ENCODE results near the gene C1QTNF9. TPM values are rescaled to one million over a fixed set of nuclear protein-coding genes. Genes with fewer than 3 reads are reported as not detected.

Gene C1QTNF9
- total RNA-seq, 1 donor from 2014 or later = not detected

- H3K36me3 ChIP-seq = no peaks in the 10 kb centered on the region
- no peak overlapping the region for H3K4me2 ChIP-seq
- H3K9ac ChIP-seq = no peak overlapping the region
- Mint-ChIP-seq H3K27me3 (ENCODE audit: insufficient read depth, low read depth) (peaks cover 3% of the 10 kb centered on the region), H3K4me3 (no peak overlapping the region), H3K36me3 (peaks cover 22% of the 10 kb centered on the region), H3K27ac (no peak overlapping the region), H3K4me1 (no peaks in the 10 kb centered on the region), H3K9me3 (no peaks in the 10 kb centered on the region)
- no peaks in the 10 kb centered on the region for H3K79me2 ChIP-seq (ENCODE audit: low read depth)
- no peak overlapping the region for H3K4me3 ChIP-seq
- TF ChIP-seq CTCF (IDR thresholded peaks at IDR 0.05) = no peak
- no peak for TF ChIP-seq EZH2phosphoT487 (IDR thresholded peaks at IDR 0.05)
- TF ChIP-seq EZH2 (IDR thresholded peaks at IDR 0.05) = no peak
- H3F3A ChIP-seq (ENCODE audit: low read depth) = no peaks in the 10 kb centered on the region
- no peak overlapping the region for H2AFZ ChIP-seq (replicated peaks)
- H3K27me3 ChIP-seq = no peaks in the 10 kb centered on the region
- DNase-seq (ENCODE audit: low spot score) = no peak
- H4K20me1 ChIP-seq (ENCODE audit: low read depth) = no peaks in the 10 kb centered on the region
- H3K4me1 ChIP-seq = no peaks in the 10 kb centered on the region
- H3K9me3 ChIP-seq (ENCODE audit: low read depth) = no peaks in the 10 kb centered on the region
- H3K27ac ChIP-seq = no peak overlapping the region
These were observed 7.5 kb upstream of the C1QTNF9 start for GRCh38 chr13:24301911-24302310.

- Mint-ChIP-seq H3K9me3 (no peaks in the 10 kb centered on the region), H3K27me3 (ENCODE audit: insufficient read depth, low read depth) (peaks cover 6% of the 10 kb centered on the region), H3K36me3 (peaks cover 12% of the 10 kb centered on the region), H3K4me1 (no peaks in the 10 kb centered on the region), H3K27ac (no peak overlapping the region), H3K4me3 (no peak overlapping the region)
- no peaks in the 10 kb centered on the region for H3K36me3 ChIP-seq
- H3K4me2 ChIP-seq = no peak overlapping the region
- no peak overlapping the region for H2AFZ ChIP-seq (replicated peaks)
- H3K79me2 ChIP-seq (ENCODE audit: low read depth) = no peaks in the 10 kb centered on the region
- H3K4me1 ChIP-seq = no peaks in the 10 kb centered on the region
- H3K27me3 ChIP-seq = no peaks in the 10 kb centered on the region
- H3K27ac ChIP-seq = no peak overlapping the region
- H3K9ac ChIP-seq = no peak overlapping the region
- no peaks in the 10 kb centered on the region for H3F3A ChIP-seq (ENCODE audit: low read depth)
- H4K20me1 ChIP-seq (ENCODE audit: low read depth) = no peaks in the 10 kb centered on the region
- no peak for DNase-seq (ENCODE audit: low spot score)
- no peak overlapping the region for H3K4me3 ChIP-seq
- no peak for TF ChIP-seq CTCF (IDR thresholded peaks at IDR 0.05)
- no peak for TF ChIP-seq EZH2 (IDR thresholded peaks at IDR 0.05)
- TF ChIP-seq EZH2phosphoT487 (IDR thresholded peaks at IDR 0.05) = no peak
- no peaks in the 10 kb centered on the region for H3K9me3 ChIP-seq (ENCODE audit: low read depth)
These were observed 4.8 kb upstream of the C1QTNF9 start for GRCh38 chr13:24304620-24305019.

DNA sequence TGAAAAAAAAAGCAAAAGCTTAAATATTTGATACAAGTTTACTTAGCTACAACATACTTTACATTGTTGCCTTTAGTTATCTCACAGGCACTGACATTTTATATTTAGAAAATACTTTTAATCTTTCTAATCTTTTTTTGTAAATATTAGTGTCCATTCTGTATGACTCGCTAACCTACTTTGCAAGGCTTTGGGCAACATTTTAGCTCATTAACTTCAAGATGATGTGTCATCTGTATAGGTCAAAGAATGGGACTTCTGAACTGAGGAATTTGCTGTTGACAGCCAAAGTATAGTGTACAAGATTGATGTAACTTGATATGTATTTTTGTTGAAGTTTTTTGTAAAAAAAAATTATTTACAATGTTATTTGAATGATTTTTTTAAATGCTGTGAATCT, 2.7 kb upstream of the C1QTNF9 start:
- Mint-ChIP-seq H3K27ac (no peak overlapping the region), H3K27me3 (ENCODE audit: insufficient read depth, low read depth) (peaks cover 11% of the 10 kb centered on the region), H3K4me3 (no peak overlapping the region), H3K36me3 (peaks cover 12% of the 10 kb centered on the region), H3K4me1 (no peaks in the 10 kb centered on the region), H3K9me3 (no peaks in the 10 kb centered on the region)
- Histone ChIP-seq H3K4me2 (no peak overlapping the region), H3K9ac (no peak overlapping the region), H3K27ac (no peak overlapping the region), H3K9me3 (ENCODE audit: low read depth) (no peaks in the 10 kb centered on the region), H3K79me2 (ENCODE audit: low read depth) (no peaks in the 10 kb centered on the region), H3K27me3 (no peaks in the 10 kb centered on the region), H3F3A (ENCODE audit: low read depth) (no peaks in the 10 kb centered on the region), H4K20me1 (ENCODE audit: low read depth) (no peaks in the 10 kb centered on the region), H3K4me1 (no peaks in the 10 kb centered on the region), H3K36me3 (no peaks in the 10 kb centered on the region), H2AFZ (replicated peaks) (no peak overlapping the region), H3K4me3 (no peak overlapping the region)
- no peak for DNase-seq (ENCODE audit: low spot score)
- TF ChIP-seq CTCF (IDR thresholded peaks at IDR 0.05) (no peak), EZH2phosphoT487 (IDR thresholded peaks at IDR 0.05) (no peak), EZH2 (IDR thresholded peaks at IDR 0.05) (no peak)
